Dermis blood vessel endothelial cell (primary cell): ENCODE results near the gene FLT1. TPM values are rescaled to one million over a fixed set of nuclear protein-coding genes. Genes with fewer than 3 reads are reported as not detected.

ENCODE experiments used
- DNase-seq: peaks from one replicate; pipeline ENCODE4 v3.0.0; 2010
- total RNA-seq: library from RNA; depleted of rRNA; stranded (reverse); fragments of >200 nt; gene quantifications from 2 replicates; pipeline ENCODE4 v1.2.3, GENCODE V29; 2014

Gene FLT1
- total RNA-seq, 1 donor from 2014 or later, result 82.9 TPM

DNA sequence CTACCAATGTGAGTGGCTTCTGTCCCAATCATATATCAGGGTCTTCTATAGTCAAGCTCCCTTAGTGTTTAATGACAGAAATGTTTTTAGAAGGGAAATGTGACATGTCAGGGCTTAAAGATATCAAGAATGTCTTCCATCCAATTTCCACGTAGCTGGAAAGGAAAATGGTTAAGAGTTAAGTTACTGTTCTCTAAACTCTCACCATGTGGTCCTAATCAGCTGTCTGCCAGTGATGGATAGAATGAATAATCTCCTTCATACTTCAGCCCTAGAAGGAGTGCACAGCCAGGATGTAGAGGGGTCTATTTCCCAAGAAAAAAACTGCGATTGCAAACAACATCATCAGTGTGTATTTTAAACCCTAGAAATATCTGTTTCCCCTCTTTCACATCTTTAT is 36.3 kb downstream of the FLT1 start:
- no peak for DNase-seq

DNA sequence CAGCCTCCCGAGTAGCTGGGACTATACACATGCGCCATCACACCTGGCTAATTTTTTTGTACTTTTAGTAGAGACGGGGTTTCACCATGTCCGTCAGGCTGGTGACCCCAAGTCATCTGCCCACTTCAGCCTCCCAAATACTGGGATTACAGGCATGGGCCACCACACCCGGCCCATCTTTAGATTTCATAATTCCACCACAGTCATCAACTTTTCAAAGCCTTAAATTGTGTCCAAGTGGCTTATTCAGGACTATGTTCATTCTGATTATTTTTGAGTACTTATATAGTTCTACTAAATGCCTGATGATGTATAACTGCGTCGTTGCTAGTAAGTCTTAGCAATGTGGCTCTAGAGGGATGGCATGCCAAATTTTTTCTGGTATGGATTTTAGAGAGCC is 36.9 kb downstream of the FLT1 start:
- DNase-seq, result no peak

DNA sequence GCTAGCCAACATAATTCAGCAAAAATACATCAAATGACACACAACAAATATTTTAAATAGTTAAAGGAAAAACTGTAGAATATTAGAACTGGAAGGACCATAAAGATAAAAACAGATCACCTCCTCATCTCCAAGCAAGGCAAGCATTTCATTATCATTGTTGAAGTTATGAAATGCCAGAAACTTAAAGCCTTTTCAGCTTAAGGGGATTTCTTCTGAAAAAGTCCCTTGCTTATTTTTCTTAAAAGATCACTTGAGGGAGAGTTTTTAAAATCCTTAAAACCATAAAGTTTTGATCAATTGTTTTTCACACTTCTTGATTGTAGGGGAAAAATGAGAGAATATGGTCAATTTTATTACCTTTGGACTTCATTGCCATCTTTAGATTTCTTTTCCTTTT is 37.4 kb downstream of the FLT1 start:
- DNase-seq, result no peak

GRCh38 chr13:28455580-28456194 is 39.2 kb downstream of the FLT1 start:
- DNase-seq, result no peak

- DNase-seq, result no peak
These were observed 42.2 kb downstream of the FLT1 start for GRCh38 chr13:28452755-28453154.

- DNase-seq, result peak; percentile 73
These were observed 43.3 kb downstream of the FLT1 start for GRCh38 chr13:28451482-28452217.

GRCh38 chr13:28449826-28450773 is 44.8 kb downstream of the FLT1 start:
- peak; percentile 49 for DNase-seq

DNA sequence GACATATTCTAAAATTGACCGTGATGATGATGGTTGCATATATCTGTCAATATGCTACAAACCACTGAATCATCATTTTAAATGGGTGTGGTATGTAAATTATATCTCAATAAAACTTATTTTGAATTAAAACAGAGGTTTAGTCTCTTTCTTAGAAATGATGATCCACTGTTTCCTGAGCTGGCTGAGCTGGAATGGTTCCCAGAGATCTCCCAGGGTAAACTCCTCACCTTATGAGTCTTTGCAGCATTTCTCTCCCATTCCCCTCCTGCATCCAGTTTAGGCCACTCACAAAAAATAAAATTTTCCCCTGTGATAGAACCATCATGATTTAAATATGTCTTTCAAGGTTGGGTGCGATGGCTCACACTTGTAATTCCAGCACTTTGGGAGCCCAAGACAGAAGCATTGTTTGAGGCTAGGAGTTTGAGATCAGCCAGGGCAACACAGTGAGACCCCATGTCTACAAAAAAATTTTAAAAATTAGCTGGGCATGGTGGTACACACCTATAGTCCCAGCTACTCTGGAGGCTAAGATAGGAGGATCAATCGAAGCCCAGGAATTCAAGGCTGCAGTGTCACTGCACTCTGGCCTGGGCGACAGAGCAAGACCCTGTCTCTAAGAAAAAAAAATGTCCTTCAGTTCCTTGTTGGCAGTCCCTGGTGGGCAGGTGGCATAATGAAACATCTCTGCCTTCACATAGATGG is 46.1 kb downstream of the FLT1 start:
- no peak for DNase-seq

DNA sequence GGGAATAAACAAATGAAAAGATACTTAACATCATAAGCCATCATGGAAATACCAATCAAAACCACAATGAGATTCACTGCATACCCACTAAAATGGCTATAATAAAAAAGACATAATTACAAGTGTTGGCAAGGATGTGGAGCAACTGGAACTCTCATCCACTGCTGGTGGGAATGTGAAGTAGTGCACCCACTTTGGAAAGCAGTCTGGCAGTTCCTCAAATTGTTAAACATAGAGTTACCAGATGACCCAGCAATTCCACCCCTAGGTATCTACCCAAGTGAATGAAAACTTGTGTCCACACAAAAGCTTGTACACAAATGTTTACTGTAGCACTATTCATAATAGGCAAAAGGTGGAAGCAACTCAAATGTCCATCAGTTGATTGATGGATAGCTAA is 46.9 kb downstream of the FLT1 start:
- no peak for DNase-seq

GRCh38 chr13:28447206-28447605 is 47.7 kb downstream of the FLT1 start:
- DNase-seq, result no peak

- peak; percentile 38 for DNase-seq
These were observed 52.1 kb downstream of the FLT1 start for GRCh38 chr13:28442839-28443238.

DNA sequence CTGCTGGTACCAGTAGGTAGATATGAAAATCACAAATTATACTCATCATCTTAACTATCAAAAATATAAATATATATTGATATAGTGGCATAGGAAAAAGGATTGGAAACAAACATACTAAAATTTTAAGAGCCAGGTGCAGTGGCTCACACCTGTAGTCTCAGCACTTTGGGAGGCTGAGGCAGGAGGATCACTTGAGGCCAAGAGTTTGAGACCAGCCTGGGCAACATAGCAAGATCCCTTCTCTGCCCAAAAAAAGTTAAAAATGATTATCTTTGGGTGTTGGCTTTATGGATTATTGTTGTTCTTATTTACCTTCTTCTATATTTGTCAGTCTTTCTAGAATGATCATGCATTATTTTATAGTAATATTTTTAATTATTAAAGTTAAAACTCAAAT is 53.4 kb downstream of the FLT1 start:
- no peak for DNase-seq

DNA sequence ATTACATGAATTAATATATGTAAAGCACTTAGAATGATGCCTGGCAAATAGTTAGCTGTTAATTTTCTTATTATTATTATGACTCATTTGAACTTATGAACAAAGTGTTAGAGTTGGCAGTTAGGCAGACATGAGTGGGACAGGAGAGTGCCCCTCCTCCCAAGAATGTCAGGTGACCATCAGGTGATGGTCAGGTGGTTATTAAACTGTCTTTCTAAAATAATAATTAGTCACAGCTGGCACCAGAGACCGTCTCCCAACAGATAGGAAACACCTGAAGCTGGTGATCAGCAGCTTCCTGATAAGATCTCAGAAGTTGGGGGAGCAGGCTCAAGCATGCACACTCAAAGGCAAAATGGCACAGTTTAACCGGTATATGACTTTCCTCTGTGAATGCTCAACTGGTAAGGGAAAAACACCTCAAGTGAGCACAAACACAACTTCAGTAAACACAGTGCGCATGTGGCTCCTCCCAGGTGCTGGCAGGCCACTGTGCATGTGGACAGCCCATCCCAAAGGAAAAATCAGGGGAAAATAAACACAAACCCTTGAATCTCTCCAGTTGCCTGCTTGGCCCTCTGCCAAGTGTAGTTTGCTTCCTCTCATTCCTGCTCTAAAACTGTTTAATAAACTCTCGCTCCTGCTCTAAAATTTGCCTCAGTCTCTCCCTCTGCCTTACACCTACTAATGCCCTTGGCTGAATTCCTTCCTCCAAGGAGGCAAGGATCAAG is 54.0 kb downstream of the FLT1 start:
- peak; percentile 77 for DNase-seq

DNA sequence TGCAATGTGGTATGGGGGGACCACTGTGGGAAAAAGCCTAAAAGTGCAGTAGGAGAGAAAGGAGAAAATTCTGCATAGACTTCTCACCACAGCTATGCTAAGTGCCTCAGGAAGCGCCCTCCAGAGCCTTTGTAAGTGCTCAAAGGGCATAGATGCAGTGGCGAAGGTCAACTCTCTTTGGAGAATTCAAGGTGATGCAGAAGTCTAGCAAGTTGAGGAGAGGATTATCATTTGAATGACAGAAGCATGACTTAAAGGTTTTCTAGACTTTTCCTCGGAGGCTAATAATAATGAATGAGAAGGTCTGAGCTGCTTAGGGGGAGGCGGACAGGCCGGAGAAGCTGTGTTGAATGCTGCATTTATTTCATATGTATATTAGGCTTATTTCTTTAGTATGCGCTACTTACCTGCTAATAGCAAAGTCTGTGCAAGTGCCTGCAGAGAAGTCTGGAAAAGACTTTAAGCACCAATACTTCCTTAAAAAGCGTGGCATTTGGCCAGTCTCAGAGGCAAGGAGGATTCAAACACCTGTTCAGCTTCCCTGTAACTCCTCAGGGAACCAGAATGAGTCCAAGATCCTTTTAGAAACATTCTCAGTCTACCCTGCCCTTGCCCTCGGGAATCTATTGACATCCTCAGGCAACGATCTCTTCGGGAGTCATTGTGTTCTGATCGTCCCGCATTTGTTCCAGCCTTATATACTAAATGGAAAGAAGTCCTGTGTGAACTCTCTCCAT is 56.2 kb downstream of the FLT1 start:
- no peak for DNase-seq

GRCh38 chr13:28438067-28438466 is 56.9 kb downstream of the FLT1 start:
- DNase-seq, result no peak

GRCh38 chr13:28435917-28436316 is 59.0 kb downstream of the FLT1 start:
- DNase-seq, result no peak

DNA sequence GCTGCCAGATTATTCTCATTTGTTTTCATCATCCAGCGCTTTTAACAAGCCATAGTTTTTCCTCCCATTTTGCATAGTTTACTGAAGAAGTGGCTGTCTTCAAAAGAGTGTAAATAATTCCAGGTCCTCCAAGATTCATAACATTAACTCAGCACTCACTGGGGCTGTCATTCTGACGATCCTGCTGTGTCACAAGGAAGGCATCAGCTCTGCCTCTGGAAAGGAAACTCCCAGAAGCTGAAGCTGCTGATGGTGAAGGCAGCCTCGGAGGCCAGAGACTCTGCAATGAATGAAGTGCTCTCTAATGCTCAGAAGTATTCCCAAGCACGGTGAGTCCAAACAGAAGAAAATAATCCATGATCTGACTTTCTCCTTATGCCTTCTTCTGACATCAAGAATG is 60.0 kb downstream of the FLT1 start:
- DNase-seq, result no peak

GRCh38 chr13:28432816-28433560 is 61.9 kb downstream of the FLT1 start:
- DNase-seq, result no peak

DNA sequence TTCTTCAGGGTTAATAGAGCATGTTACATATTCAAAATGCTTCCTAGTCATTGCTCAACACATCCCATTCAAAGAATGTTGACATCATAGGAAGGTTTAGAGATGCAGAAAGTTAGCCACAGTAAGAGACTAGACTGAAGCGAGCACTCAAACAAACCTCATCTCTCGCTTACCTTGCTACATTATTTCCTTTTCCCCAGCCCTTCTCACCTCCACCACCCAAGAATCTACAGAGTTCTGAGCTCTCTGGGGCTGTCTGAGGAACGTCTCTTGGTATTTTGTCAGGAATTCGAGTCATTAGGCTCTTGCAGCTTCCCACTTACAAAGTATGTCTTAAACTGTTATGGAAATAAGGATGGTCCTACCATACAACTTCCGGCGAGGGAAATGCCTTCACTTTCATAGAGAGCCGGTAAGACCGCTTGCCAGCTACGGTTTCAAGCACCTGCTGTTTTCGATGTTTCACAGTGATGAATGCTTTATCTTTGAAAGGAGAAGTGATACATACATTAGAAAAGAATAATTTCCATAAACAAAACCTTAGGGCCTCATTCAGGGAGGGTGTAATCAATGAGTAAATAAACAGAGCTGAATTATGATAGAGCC is 65.1 kb downstream of the FLT1 start:
- no peak for DNase-seq

GRCh38 chr13:28429096-28429495 is 65.8 kb downstream of the FLT1 start:
- no peak for DNase-seq
